H1 (cell line): Measurements from ENCODE around the gene SH3PXD2B. TPM values are rescaled to one million over a fixed set of nuclear protein-coding genes. Genes with fewer than 3 reads are reported as not detected.

Source experiments
- CTCF ChIP-seq, 3 experiments: IDR thresholded peaks; 1 replicate in 2 of 3; 2 replicates in 1 of 3; pipeline versions ENCODE4 v1.5.1 to v1.6.1; 2011; ENCODE audit warnings: low read length in 3 of 3, mild to moderate bottlenecking in 3 of 3, inconsistent platforms in 2 of 3, low read depth in 1 of 3, moderate library complexity in 1 of 3; ENCODE audit not compliant: insufficient read depth in 1 of 3; ENCODE audit errors: control extremely low read depth in 1 of 3
- SIRT6 ChIP-seq: IDR thresholded peaks from one replicate; pipeline ENCODE4 v1.7.1; 2012; ENCODE audit warnings: low read length, inconsistent platforms
- polyA plus RNA-seq, 7 experiments: library from polyadenylated mRNA; depleted of rRNA in 3 of 7; stranded (reverse) in 5 of 7; unstranded in 2 of 7; fragments of >200 nt in 5 of 7; fragments of 200-250 nt in 2 of 7; gene quantifications; 1 replicate in 5 of 7; 2 replicates in 1 of 7; 4 replicates in 1 of 7; pipeline versions ENCODE4 v1.2.1 to v1.2.3, GENCODE V29; 2011 to 2013; ENCODE audit warnings: missing spikeins in 2 of 7, mixed read lengths in 2 of 7
- total RNA-seq: library from RNA; stranded (reverse); fragmentation: NEBNext Ultra II Directional; extraction: Animal tissue kit (Norgen Biotek cat#: 25700); gene quantifications from 2 replicates; pipeline ENCODE4 v1.2.1, GENCODE V29; 2021

The SH3PXD2B gene
- total and polyA plus RNA-seq, 2 of the 8 experiments (the other 6 are each of a cell fraction or from before 2014, with no cell fraction given): 32.9 to 72.9 TPM

GRCh38 chr5:172482156-172483020 is 28.1 kb upstream of the SH3PXD2B start (continued):
- TF ChIP-seq SIRT6 (no peak), CTCF (IDR thresholded peaks at IDR 0.05; ENCODE audit: control extremely low read depth in 1 of 3, insufficient read depth in 1 of 3, low read depth in 1 of 3, low read length in 3 of 3) (no peak)
- TF ChIP-seq, all 59 proteins: peak for 0
